HG03060 (cell line): Measurements from ENCODE around the gene XXYLT1.

Experiments used
- ATAC-seq: cut with Tn5 transposase; IDR thresholded peaks from one replicate; pipeline ENCODE4 v1.9.1; 2021; ENCODE audit warnings: low read depth, moderate number of reproducible peaks; ENCODE audit not compliant: unreplicated experiment

Gene XXYLT1

DNA sequence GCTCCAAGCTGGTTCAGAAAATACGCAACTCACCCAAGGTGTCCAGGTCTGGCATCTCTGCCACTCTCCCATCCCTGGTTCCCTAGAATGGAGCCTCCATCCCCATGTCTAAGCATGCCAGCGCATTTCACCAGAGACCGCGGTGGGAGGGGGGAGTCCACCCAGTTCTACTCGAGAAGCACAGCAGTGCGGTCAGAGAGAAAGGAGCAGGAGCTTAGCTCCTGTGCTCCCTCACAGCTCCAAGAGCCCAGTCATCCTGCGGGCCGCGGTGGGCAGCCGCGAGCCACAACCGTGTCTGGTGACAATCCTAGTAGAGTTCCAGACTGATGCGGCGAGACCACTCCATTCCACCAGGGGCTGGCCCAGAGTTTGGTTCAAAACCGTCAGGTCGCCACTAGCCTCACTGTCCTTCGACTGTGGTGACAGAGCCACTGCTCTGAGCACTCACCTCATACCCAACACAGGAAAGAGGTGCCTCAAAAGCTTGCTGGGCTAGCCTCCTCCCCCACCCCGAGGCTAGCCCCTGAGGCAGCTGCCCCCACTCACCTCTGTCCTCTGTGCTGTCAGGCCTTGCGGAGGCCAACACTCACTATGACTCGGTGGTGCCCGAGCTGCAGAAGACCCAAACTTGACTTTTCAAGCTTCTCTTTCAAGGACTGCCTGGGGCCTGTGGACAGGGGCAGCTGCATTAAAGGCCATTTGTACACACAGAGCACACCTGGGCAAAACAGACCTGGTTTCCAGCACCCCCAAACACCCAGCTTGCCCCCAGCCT, 185.4 kb downstream of the XXYLT1 start:
- ATAC-seq = no peak

DNA sequence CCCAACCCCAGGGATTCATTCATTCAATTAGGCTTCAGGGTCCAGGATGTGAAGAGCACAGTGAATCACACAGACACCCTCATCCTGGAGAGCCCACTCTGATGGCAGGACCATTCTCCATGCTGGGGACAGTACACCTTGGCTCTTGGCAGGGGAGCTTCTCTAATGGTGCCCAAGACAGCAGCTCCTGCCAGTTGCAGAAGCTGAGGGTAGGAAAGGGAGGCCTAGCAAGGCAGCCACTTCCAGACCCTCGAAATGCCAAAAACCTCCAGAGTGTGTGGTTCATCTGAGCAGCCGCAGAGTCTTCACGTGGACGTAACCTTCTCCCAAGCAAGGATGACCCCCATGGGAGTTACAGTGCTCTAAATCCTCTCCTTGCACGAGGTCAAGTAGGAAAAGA, 186.2 kb downstream of the XXYLT1 start:
- no peak for ATAC-seq

DNA sequence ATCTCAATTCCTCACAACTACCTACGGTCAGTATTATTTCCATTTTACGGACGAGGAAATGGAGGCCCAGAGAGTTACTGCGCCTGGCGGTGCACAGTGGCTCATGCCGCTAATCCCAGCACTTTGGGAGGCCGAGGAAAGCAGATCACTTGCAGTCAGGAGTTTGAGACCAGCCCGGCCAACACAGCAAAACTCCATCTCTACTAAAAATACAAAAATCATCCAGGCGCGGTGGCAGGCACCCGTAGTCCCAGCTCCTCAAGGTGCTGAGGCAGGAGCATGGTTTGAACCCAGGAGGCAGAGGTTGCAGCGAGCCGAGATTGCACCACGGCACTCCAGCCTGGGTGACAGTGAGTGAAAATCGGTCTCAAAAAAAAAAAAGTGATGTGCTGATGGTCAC, 187.3 kb downstream of the XXYLT1 start:
- no peak for ATAC-seq

DNA sequence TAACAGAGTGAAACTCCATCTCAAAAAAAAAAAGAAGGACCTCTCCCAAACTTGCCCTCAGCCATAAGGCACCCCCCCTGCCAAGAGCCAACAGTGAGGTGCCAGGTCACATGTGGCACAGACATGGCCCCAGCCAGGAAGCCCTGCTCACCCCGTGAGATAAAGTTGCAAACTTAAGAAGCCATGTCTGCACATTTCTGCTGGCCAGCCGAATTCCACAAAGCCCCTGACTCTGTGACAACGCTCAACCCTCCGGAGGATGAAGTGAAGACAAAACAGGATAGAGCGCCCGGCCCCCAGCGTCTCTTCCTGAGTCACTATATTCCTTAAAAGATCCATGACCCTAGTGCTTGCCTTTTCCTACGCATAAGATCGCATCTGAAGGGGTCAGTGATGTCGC, 188.1 kb downstream of the XXYLT1 start:
- ATAC-seq = no peak

DNA sequence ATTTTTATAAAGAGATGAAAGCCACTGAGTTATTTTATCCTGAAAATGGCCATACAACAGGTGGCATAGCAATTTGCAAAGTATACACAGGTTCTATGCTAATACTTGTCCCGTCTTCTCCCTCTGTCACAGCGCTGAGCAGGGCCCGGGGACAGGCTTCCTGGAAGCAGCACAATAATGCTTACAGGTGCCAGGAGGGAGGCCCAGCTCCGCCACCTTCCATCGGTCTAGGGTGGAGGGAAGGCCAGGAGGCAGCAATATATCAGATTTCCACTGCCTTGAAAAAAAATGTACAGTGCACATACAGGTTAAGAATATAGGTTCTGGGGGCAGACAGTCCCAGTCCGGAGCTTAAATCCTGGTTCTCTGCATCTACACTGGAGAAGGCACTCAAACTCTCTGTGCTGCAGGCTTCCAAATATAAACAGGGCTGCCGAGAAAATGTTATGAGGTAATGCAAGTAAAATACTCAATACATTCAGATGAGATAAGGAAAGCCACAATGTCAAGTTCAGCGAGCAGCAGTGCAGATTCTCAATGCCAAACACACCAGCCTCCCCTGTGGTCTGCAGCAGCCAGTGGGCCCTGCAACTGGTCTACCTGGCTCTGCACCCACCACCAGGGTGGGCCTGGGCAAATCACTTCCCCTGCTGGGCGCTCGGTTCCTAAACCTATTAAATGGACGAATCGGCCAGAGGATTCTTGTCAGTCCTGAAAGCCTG, 189.6 kb downstream of the XXYLT1 start:
- no peak for ATAC-seq

DNA sequence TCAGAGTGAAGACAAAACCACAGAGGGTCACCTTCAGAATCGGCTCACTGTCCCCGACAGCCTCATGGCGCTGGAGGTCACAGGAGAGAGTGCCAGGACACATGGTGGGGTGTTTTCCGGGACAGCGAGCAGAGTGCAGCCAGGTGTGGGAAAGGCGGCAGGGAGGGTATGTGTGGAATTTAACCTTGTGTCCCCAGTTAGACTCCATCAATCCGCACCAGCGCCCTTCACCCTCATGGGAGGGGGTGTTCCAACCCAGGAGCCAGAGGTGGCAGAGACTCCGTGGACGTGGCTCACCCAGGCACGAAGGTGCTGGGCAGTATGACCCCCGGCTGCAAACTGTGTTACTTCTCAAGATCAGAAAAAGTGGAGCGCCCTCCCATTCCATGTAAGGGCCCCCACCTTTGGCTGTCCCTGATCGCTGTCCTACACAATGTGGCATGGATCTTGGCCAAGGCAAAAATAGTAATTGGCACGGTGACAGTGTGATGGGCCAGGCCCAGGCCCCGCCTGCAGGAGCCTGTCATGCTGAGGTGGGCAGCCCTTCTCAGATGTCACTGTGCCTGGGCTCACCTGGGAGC, 190.3 kb downstream of the XXYLT1 start:
- ATAC-seq = no peak

DNA sequence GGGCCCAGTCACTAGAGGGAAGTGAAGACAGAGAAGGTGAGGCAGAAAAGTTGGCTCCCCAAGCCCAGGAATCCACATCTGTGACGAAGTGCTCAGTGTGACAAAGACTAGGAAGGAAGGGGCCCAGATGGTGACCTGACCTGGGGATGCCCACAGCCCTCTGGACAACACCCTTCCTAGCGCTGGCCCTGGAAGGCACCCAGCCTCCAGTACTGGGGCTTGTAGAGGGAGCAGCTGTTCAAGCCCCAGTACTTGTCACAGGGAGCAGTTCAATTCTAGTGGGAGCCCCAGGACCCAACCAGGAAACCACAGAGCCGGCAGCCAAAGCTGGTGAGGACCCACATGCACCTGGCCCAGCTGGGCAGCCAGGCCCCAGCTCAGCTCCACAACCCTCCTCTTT, 190.8 kb downstream of the XXYLT1 start:
- ATAC-seq = no peak

DNA sequence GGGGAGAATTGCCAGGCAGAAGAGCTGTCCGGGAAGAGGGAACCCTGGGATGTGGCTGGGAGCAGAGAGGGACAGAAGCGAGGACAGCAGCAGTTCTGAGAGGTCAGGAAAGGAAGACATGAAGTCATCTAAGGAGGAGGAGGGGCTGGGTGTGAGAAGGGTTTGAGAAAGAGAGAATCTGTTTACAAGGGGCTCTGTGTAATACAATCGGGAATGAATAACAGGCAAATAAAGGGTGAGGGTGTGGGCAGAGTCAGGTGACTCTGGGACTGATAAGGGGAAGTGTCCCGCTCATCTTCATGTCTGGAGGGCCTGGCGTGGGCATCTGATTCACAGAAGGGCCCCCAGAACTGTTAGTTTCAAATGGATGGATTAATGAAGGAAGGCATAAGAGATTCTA, 191.3 kb downstream of the XXYLT1 start:
- ATAC-seq = no peak

DNA sequence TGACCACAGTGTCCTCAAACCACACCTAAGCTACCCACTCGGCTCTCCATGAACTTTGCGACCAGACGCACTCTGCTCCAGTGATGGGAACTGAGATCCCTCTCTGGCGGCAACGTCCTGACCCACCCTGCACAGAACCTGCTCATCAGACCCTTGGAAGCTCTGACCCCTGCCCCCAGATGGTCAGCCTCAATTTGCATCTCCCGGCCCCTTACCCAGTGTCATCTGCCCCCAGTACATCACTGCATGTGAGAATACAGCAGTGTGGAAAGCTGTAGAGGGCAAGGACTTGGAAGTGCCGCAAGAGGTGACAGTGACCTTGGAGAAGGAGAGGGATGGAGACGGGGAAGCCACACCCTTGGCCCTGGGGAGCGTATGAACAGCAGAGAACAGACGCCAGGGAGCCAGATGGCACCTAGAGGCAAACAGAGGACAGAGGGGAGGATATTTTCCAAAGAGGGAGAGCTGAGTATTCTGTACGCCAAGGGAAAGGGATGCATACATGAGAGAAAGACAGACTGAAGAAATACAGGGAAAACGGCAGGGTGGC, 192.0 kb downstream of the XXYLT1 start:
- no peak for ATAC-seq

DNA sequence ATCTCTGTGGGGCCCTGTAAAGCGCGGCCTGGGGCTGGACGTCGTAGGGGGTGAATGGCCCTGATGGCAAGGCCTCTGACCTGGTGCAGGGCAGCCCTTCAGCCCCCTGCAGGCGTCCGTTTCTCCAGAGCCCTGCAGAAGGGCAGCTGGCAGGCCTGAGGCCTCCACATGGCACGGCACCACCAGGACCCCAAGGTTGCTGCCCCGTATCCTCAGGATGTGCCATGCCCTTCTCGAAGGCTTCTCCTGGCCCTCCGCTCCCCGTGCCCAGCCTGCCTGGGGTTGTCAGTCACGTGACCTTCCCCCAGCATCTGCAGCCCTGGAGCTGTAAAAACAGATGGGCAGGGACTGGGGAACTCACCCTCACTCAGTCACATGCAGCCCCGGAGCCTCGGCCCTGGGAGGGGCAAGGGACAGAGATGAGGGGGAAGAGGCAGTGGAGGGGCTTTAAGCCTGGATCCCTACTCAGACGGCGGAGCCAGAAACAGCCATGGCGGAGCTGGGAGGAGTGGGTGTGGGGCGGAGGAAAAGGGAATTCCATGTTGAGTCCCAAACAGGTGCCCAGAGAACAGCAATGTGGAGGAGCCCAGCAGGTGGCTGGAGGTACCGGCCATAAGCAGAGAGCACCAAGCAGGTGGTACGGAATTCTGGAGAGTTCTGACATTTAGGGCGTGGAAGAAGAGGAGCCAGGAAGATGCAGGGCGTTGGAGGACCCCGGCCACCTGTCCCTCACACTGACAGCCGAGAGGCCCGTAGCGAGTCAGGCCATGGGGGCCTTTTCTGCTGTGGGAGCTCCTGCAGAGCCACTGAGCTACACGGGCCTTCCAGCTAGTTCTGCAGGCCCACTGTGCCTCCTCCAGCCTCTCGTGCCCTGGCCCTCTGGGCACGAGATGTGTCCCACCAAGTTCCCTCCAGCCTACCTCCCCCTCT, 193.1 kb downstream of the XXYLT1 start:
- ATAC-seq = no peak

DNA sequence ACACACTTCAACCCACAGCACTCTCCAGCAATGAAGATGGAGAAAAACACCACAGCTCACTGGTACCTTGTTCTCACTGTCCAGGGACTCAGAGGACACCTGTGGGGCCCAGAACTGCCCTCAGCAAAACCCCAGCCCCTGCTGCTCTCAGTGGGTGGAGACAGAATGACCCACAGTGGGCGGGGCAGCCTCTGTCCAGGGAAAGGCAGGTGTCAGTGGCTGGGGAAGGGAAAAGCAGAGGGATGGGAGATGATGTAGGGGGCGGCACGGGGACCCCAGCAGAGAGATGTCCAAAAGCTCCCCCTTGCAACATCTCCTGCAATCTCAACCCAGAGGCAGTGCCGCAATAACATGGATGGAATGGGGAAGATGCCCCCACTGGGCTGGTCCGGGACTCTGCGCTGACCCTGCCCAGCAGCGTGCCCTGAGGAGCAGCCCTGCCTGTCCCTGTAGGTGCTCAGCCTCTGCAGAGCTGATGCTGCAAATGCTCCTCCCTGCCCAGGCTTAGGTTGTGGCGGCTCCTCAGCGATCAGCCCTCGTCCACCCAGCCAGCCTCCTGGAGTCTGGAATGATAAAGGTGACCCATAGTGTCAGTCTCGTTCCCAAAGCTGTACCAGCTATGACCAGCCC, 193.9 kb downstream of the XXYLT1 start:
- no peak for ATAC-seq

DNA sequence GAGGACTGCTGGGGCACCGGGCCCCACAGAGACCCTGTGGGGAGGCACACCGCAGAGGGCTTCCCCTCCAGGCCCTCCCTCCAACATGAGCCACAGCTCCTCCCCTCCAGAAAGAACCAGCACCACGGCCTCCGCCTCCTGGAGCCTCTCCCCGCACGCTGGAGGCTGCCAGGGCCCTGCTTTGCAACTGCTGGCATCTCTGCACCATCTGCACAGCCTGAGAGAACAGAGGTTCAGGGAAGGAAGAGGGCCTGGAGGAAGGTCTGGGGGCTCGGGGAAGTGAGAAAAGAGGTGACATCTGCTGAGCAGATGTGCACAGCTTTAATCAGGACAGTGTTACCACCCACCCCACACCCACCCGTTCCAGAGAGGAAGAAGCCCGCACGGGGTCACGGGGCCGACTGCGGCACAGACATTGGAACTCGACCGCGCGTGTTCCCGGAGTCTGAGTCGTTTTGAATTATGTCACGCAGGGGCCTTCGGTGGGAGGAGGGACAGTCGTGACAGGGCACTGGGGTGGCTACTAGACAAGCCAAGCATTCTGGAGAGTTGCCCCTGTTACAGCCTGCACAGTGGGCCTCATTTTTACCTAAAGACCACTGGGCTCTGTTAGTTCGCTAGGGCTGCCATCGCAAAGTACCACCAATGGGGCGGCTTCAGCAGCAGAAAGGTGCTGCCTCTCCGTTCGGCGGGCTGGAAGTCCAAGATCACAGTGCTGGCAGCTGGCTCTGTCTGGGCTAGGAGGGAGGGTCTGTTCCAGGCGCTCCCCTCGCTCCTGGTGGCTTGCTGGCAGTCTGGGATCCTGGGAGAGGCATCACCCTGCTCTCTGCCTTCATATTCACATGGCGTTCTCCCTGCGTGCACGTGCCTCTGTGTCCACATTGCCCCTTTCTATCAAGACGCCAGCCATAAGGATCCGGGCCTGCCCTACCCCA, 194.8 kb downstream of the XXYLT1 start:
- ATAC-seq = no peak

DNA sequence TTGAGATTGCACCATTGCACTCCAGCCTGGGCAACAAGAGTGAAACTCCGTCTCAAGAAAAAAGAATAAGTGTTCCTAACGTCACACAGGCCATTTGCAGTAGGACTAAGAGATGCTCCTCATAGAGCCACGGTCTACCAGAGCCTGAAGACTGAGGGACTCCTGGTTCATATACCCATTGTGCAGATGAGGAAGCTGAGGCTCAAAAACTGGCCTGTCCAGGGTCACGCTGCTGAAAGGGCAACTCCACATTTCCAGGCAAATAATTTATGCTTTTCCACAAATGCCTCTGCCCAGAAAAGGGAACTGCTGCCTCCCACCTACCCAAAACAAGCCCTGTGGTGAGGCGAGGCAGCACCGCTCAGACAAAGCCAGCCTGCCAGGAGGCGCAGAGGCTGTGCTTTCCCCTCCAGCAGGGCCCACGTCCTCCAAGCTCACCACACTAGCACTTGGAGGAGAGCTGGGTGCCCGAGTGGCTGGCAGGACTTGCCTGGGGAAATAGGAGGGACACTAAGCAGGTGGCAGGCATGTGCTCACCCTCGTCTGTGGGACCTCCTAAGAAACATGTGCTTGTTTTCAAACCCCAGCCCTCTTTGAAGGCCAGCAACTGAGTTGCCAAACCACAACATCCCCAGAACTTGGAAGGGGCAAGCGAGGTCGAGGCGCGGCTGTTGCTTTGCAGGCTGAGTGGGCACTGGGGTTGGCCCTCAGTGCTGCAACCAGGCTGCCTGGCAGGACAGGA, 195.6 kb downstream of the XXYLT1 start:
- ATAC-seq = no peak

DNA sequence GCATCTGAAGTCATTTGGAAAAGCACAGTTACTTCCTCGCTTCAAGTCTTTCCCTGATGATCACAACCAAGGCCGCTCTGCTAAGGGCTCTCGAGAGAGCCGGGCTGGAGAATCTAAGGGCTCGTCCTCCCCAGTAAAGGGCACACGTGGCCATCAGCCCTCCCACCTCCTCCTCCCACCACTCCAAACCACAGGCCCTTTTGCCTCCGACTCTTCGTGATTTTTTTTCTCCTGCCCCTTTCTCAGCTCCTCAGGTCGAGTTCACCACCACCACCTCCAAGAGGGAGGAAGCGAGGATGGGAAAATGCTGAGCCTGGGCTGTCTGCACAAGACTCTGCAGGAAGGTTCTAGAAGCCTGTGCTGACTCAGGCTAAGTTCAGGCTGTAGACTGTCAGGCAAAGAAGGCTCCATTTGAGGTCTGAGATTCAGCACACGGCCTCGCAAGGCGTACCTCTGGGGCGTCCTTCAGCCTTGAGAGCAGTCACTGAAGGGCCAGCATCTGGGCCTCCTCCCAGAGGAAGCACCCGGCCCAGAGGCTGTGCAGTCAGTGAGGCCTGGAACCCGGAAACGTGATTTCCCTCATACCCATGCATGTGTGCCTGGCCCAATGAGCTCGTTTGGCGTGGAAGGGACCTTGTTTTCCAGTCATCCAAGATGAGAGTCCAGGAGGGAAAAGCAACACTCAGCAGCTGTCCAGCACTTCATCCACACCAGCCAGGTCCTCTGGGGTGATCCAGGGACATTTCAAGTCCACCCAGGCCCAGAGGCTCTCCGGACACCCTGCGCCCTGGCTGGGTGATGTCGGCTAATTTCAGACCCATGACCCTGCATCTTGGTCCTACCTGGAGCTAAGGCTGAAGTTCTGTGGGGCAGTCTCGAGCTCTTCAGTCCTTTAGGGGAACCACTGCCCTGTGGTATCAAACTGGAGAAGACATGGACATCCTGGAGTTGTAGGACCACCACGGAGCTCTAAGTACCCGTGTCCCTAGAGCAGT, 196.8 kb downstream of the XXYLT1 start:
- ATAC-seq = no peak

DNA sequence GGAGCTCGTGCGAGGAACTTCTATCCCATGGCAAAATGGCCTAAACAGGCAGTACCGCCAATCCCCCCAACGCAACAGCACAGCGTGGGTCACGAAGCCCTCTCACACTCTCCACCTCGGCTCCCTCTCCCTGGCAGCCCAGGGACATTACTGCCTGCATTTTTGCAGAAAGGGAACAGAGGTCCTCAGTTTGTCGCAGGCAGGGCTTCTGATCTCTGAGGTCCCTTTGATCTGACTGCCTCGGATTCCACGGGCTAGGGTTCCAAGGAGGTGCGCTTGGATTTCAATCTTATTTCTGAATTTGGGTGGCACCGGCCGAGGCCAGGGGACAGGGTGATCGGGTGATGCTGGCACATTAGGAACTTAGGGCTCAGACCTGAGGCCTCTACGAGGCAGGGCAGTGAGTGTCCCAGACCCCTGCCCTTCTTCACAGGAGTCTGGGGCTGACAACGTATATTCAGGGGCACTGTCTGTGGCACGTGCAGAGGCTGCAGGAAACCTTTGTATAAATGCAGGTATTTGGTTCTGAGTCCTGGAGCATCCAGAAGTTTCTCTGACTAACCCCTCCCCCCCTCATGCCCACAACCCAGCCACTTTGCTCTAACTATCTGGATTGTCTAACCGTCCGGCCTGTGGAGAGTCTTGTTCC, 197.9 kb downstream of the XXYLT1 start:
- no peak for ATAC-seq
